Erythroblast (primary cell): ENCODE results near the gene KCNMB2.

Source experiments
- GATA1 ChIP-seq: IDR thresholded peaks from 2 replicates; pipeline ENCODE4 v1.6.1; 2011; ENCODE audit warnings: low read depth, mild to moderate bottlenecking, control low read depth, low read length, moderate library complexity
- POLR2A ChIP-seq: IDR thresholded peaks from 2 replicates; pipeline ENCODE4 v1.6.1; 2011; ENCODE audit warnings: mild to moderate bottlenecking, low read length

DNA sequence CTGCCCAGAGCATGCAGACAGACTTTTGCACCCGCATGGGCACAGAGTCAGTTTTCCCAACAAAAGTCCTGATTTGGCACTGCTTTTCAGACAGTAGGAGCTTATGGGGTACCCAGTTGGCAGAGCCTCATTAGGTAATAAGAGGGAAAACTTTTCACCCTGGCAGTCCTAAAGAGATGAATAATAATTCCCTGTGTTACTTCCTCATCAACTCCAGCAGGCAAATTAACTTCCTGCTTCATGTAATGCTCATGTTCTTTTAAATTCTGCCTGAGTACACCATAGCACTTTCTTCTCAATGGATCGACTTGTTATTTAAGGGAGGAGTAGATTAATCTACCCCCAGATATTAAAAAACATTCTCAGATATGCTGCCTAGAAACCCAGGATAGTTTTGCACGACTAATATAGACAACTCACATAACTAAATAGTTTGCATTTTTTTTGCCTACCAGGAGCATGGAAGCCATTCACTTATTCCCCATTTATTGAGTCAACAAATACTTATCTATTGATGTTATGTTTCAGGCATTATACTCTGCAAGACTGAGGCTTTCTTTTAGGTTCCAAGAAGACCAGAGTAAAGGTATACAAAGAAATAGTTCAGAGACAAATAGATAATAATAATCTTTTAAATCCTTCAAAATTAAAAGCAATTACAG lies 214.5 kb downstream of the KCNMB2 start:
- TF ChIP-seq POLR2A: no peak
- TF ChIP-seq GATA1: no peak
